ENCODE measurements around the gene TPTE. TPM values are rescaled to one million over a fixed set of nuclear protein-coding genes. Genes with fewer than 3 reads are reported as not detected.

TPTE gene
- total RNA-seq, 1 experiment from 2014 or later: not detected

DNA sequence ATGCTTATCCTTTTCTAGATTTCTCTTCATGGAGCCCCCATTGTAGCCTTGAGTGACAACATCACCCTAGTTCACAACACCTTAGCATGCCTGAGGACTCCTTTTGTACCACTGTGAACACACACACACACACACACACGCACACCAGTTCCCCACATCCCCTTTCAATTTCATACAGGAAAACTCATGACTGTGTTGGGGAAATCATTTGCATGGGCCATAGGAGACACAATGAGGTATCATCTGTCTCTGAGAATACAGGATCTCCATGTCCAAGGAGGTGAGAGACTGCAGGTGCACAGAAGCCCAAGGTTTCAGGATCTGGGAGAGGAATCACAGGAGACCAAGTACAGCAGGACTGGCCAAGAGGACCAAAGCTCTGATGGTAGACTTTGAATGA is 119.7 kb downstream of the TPTE start:
- CTCF ChIA-PET: no interaction called here
- Histone ChIP-seq H3K9ac (ENCODE audit: low read length) (no peak overlapping the region), H3K27ac (ENCODE audit: low read depth, low read length) (no peak overlapping the region), H3K79me2 (ENCODE audit: insufficient read depth, low read length) (no peaks in the 10 kb centered on the region), H3K4me3 (replicated peaks in 1 of 2; ENCODE audit: low read depth in 1 of 2, low read length in 2 of 2) (no peak overlapping the region), H3K4me2 (ENCODE audit: low read length) (no peak overlapping the region), H3K27me3 (ENCODE audit: insufficient read depth, low read length) (no peaks in the 10 kb centered on the region), H3K9me2 (ENCODE audit: insufficient read depth) (no peaks in the 10 kb centered on the region), H3K36me3 (ENCODE audit: control insufficient read depth in 1 of 2, insufficient read depth in 2 of 2, low read length in 2 of 2) (no peaks in the 10 kb centered on the region), H2AFZ (ENCODE audit: low read depth, low read length, poor library complexity, severe bottlenecking) (no peak overlapping the region), H3K9me3 (ENCODE audit: control insufficient read depth in 1 of 2, insufficient read depth in 1 of 2, low read depth in 1 of 2, low read length in 2 of 2) (peaks cover 53 to 54% of the 10 kb centered on the region in 2 experiments), H3K4me1 (ENCODE audit: control insufficient read depth in 1 of 2, insufficient read depth in 2 of 2, low read length in 2 of 2) (no peaks in the 10 kb centered on the region), H4K20me1 (ENCODE audit: insufficient read depth) (no peaks in the 10 kb centered on the region)
- TF ChIP-seq ZBTB33 (IDR thresholded peaks at IDR 0.05; ENCODE audit: extremely low read depth, insufficient replicate concordance, low read length): no peak
- TF ChIP-seq SIN3A (IDR thresholded peaks at IDR 0.05; ENCODE audit: low read depth): no peak
- no peak for TF ChIP-seq JUND (IDR thresholded peaks at IDR 0.05)
- TF ChIP-seq ELF1 (IDR thresholded peaks at IDR 0.05; ENCODE audit: borderline replicate concordance, low read depth): no peak
- TF ChIP-seq EZH2 (IDR thresholded peaks at IDR 0.05): no peak
- TF ChIP-seq EGR1 (IDR thresholded peaks at IDR 0.05; ENCODE audit: low read depth): no peak
- no peak for TF ChIP-seq POLR2A (IDR thresholded peaks at IDR 0.05; ENCODE audit: borderline replicate concordance, extremely low read depth, insufficient read depth, insufficient read length)
- TF ChIP-seq CTCF (IDR thresholded peaks at IDR 0.05 in 2 of 3, conservative IDR thresholded peaks at IDR 0.05 in 1 of 3; ENCODE audit: borderline replicate concordance in 1 of 3, insufficient read depth in 1 of 3, low read depth in 2 of 3, low read length in 2 of 3): no peak
- no peak for TF ChIP-seq FOSL1 (IDR thresholded peaks at IDR 0.05; ENCODE audit: low read depth)
- TF ChIP-seq SP1 (IDR thresholded peaks at IDR 0.05; ENCODE audit: low read depth): no peak
- no peak for TF ChIP-seq TCF7L2 (IDR thresholded peaks at IDR 0.05; ENCODE audit: borderline replicate concordance, extremely low read depth, insufficient read depth, insufficient read length)
- TF ChIP-seq, protein P1, sequence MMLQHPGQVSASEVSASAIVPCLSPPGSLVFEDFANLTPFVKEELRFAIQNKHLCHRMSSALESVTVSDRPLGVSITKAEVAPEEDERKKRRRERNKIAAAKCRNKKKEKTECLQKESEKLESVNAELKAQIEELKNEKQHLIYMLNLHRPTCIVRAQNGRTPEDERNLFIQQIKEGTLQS (IDR thresholded peaks at IDR 0.05): no peak
- TF ChIP-seq YY1 (IDR thresholded peaks at IDR 0.05; ENCODE audit: extremely low read depth, insufficient replicate concordance, low read depth, low read length): no peak
- no peak for TF ChIP-seq EZH2phosphoT487 (IDR thresholded peaks at IDR 0.05; ENCODE audit: borderline replicate concordance)
- no peak for TF ChIP-seq REST (IDR thresholded peaks at IDR 0.05; ENCODE audit: low read depth)
- no TSS peak for BruUV-seq (replicated peaks)
- POLR2A ChIA-PET: no interaction called here
- RAD21 ChIA-PET (ENCODE audit: low non-redundant PET in 1 of 2, low total read pairs in 2 of 2, uncharacterized antibody in 2 of 2, unreplicated experiment in 2 of 2): no interaction called here
- no peak for ATAC-seq
- DNase-seq (ENCODE audit: low read depth, low spot score): no peak
- intact Hi-C loops (cut with micrococcal nuclease): no loop called here
